HTR-8/SVneo (cell line): Measurements from ENCODE around the gene ANKRD65.
"Not testable (repeated sequence)": the region's sequence is repeated elsewhere in the genome, so short reads cannot be mapped to it uniquely, and the experiment has no call there.

Experiments
- DNase-seq: peaks from one replicate; pipeline ENCODE4 v3.0.0; 2011; ENCODE audit warnings: low spot score, mixed read lengths; ENCODE audit not compliant: insufficient read length
- FAIRE-seq: peaks from 2 replicates; lab custom pipeline; 2011; peaks lifted over from hg19 to GRCh38; lab: Jason Lieb, UNC

The ANKRD65 gene

DNA sequence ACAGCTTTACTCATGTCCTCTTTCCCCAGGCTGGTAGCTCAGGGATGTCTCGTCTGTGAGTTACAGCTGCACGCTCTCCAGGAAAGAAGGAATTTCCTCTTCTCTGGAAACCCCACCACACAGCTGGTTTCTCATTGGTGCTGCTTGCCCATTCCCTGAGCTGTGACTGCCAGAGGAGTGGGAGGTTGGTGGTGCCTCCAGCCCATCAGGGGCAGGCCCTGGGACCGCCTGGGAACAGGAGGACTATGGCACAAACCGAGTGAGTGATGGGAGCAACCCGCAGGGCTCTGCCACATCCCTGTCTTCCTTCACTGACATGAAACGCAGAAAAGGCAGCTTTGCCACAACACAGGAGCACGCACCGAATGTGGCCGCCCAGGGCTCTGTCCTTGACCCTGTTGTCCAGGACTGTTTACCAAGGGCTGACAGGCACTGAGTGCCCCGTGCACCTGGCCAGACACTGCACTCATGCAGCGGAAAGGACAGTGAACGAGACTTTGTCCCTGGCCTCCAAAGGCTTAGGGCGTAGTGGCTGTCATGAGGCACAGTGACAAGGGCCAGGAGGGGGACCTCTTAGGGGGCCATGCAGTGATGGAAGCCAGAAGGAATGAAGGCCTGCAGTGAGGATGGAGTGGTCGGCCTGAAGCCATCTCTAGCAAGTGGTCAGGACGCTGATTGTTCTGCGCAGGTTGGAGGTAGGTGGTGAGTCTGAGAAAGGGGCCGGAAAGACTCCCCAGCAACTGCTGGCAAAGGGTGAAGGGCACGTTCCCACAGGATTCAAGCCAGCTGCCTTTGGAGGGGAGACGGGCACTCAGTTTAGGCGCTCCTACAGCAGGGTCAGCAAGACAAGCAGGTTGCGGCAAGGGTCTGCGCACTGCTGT, 20.3 kb downstream of the ANKRD65 start:
- DNase-seq (no peak), FAIRE-seq (no peak)

DNA sequence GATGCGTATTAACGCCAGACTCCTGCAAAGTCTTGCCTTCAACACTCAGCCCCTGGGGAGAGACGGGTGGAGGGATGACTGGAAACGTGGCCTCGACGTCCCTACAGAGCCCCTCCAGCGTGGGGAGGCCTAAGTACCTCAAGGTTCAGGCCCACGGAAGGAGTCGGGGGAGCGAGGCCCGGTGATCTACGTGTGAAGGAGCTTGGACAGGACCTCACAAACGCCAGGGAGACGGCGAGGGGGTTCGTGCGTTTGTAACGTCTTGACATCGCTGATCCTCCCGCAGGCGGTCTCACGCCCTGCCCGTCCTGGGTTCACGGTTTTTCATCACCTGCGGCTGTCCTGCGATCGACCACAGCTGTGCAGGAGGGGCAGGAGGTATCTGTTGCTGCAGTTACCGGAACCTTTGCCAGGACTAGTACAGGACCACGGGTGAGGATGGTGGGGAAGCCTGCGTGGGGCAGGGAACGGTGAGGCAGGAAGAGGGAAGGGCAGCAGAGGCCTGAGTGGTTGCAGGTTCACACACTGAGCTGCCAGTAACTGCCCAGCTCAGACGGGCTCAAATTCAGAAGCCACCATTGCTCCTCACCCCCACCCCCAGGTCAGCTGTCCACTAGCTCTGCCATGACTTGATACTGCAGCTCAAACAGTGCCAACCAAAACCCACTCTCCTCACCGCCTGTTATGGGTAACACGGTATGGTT, 21.1 kb downstream of the ANKRD65 start:
- no peak for DNase-seq
- no peak for FAIRE-seq

DNA sequence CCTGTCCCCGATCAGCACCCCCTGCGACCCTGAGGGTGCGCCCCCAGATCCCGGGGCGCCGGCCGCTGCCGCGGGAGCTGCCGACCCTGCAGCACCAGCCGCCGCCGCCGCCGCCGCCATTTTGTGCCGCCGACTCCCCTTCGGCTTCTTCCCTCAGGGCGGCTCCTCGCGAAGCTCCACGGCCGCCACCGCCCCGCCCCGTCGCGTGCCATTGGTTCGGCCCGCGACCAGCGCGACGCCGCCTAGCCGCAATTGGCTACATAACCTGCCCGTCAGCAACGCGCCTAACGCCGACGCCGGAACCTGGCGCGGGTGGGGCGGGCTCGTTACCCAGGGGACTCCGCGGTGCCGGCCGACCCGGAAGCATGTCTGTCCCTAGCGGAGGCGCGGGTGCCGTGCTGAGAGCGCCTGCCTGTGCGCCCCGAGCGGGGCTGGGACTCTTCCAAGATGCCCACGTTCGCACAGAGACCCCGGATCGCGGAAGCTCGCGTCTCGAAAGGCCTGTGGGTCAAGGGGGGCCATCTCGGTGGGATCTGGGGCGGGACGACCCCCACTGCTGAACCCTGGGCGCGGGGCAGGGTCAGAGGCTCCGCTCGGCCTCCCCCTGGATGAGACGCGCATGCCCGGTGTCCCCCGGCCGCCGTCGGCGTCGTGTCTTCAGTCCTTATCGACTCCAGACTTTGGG, 21.7 kb downstream of the ANKRD65 start, which contains the start of gene CCNL2:
CCNL2 (minus strand) TSS at position 149 of the 685 bp plus-strand sequence; CDS start at position 120, 29 bp downstream.
- peak; percentile 84 for FAIRE-seq
- DNase-seq: peak; percentile 96

DNA sequence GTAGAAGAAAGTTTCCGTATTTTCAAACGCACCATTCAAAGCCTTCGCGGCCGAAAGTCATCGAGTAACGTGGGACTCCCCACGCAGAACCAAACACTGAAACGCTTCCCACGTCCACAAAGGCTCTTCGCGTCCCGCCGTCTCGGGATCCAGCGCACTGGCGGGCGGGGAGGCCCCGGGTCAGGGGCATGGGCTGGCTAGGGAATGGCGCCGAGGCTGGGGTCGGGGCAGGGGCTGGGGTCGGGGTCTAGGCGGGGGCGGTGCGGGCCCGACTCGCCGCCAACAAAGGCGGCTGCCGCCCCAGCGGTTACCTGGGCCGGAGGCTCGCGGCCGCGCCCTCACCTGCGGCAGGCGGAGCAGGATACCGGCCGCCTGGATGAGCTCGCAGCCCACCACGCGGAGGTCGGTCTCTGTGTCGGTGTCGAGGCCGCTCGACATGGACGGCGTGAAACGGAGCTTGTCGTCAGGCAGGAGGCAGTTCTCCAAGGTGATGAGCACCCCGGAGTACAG, 22.3 kb downstream of the ANKRD65 start:
- no peak for FAIRE-seq
- no peak for DNase-seq

DNA sequence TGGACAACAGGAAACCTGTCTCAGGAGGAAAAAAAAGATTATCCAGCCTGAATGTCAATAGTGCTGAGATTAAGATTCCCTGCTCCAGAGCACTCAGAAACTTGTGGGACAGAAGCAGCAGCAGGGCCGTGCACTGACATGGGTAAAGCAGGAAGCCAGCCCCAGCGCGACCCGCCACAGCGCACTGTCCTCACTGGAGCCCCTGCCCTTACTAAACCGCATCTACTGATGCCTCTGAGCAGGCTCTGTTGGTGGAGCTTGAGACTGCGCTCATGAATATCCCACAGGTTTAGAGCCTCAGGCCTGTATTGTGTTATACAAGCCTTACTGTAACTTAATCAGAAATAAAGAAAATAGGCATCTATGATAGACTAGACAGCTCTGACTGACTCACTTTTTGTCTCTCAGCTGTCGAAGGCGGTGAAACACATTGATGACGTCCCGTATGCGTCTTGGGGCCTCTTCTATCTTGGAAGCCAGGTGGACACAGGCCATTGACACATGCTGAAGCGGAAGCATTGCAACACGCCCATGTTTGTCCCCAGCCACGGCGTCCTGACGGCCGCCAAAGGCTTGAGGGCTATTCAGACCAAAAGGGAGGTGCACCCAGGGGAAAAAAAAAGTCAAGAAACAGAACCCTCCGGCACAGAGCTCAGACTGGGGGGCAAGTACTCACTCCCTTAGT, 23.1 kb downstream of the ANKRD65 start:
- FAIRE-seq (no peak), DNase-seq (no peak)

DNA sequence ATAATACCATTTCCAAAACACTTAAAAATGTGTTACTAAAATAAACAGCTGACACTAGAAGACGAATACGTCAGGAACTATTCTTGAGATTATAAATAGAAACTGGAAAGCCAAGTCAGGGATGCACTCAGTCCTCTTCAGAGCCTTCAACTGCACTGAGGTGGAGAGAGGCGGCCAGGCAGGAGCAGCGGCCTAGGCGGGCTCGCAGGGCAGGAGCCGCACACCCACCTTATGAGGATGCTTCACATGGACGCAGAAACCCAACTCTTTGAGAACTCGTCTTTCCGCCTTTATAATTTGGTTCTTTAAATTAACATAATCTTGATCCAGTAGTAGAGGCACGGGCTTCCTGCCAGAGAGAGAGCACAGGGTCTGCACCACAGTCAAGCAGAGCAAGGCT, 25.9 kb downstream of the ANKRD65 start:
- FAIRE-seq (no peak), DNase-seq (no peak)

DNA sequence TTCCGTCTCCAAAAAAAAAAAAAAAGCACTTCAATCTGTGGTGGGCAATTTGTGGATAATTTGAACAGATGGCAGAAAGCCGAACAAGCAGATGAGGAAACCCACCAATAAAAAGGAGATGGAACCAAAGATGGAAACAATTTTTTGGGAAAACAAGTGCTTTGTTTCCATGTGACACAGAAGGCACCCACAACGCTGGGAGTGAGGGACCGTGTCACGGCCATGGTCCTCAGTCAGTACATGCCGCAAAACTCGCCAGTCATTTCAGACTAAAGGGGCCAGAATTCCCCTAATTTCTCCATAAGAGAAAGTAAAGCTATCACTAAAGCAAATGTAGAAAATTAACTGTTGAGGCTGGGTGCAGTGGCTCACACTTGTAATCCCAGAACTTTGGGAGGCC, 27.0 kb downstream of the ANKRD65 start:
- DNase-seq (no peak), FAIRE-seq (no peak)

DNA sequence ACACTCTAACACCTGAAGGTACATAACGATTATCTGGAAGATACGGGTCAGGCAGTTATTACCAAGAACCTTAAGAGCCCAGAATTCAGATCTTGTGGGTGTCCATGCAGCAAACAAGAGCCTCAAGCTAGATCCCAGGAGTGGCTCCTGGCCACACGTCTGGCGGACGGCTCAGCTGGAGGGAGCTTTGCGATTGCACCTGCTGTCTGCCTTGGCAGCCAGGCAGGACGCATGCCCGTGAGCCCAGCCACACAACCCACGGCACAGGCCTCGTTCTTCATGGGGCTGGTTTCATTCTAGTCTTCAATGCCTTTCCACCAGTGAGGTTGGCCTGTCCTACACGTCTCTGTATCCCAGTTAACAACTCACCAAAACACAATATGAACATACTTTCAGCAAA, 27.6 kb downstream of the ANKRD65 start:
- DNase-seq: no peak
- FAIRE-seq: no peak

DNA sequence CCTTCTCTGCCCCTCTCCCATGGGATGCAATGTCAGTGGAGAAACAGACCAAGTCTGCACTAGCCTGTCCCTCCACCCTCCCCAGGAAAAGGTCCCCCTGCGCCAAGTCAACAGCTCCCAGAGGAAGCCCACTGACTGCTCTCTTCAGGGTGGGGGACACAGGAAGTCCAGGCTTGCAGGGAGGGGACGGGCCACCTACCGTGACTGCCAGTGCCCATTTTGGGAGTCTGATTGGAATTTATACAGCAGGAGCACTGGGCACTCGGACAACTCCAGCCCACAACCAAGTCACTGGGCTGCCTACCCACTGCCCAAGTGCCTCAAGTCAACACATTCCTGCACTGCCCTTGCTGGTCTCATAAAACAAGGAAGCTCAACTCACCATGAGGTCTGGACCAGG, 28.1 kb downstream of the ANKRD65 start:
- FAIRE-seq: no peak
- no peak for DNase-seq

DNA sequence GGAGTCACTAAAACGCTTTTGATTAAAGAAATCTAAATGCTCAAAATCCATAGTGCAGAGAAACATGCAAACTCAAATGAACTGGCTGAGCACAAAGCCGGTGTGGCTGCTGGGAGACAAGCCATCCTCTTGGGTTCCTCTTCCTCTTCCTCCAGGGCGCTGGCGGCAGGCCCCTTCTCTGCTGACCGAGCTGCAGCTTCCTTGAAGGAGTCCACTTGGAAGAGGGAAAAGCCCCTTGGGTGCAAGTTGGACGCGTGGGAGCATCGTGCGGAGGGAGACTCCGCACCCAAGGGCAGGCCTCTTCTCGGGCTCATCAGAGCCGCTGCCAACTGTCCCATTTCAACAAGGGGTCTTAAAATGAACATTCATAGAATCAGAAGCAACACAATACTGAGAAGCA, 29.9 kb downstream of the ANKRD65 start:
- FAIRE-seq (no peak), DNase-seq (no peak)

DNA sequence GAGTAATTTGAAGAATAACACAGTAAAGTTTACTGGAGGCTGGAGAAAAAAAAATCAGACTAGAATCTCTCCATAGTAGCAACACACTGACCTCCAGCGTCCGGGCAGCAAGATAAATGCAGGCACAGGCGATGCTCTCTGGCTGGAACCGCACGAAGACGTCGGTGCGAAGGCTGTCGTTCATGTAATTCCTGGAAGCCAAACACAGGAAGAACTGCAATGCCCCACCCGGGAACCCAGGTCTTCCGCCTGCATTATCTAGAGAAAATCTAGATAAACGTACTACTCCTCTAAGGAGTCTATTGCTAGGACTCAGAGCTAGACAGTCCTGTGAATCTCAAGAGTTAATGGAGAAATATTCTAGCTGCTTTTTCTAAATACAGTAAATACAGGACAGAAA, 30.4 kb downstream of the ANKRD65 start:
- FAIRE-seq (no peak), DNase-seq (no peak)

DNA sequence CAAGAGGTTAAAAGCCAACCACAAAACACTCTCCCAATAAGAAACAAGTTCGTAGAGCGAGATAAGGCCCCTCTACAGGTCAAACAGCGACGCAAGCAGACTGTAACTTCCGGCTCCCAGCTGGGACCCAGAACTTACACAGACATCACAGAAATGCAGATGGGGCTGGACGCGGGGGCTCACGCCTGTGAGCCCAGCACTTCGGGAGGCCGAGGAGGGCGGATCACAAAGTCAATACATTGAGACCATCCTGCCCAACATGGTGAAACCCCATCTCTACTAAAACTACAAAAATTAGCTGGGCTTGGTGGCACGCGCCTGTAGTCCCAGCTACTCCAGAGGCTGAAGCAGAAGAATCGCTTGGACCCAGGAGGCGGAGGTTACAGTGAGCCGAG, 33.0 kb downstream of the ANKRD65 start:
- DNase-seq (no peak), FAIRE-seq (no peak)

DNA sequence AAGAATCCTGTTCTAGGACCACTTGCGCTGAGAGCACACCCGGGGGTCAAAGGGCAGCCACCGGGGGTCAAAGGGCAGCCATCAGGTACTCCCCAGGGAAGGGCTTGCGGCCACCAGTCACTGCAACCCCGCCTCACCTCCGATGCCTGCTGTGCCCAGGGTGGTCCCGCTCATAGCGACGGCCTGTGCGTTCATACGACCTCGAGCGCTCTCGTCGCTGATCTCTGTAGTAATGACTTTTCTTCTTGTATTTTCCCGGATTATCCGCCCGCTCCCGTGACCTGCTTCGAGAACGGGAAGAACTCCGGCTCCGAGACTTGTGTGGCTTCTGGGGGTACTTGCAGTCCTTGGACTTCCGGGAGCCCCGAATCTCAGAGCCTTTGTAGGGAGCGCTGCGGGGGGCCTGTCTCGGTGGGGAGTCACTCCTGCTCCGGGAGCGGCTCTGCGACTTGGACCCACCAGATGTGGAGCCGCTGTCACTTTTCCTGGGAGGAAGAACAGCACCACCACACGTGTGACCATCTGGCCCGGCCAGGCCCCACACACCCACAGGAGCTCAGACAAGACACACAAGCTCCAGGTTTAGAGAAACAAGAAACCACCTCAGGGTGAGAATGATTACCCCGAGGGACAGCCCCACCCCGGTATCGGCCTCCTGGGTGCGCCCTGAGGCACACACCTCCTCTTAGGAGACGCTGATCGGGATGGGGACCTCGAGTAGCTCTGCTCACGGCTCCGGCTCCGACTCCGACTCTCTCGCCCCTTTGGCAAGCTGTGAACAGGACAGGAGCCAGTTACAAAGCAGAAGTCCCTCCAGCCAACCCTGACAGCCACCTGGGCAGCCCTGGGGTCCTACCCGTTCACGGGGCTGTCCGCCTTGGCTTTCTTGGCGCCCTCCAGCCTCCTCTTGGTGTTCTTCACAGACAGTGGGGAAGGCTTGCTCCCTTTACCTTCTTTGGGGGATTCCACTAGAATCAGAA, 33.7 kb downstream of the ANKRD65 start:
- no peak for FAIRE-seq

DNA sequence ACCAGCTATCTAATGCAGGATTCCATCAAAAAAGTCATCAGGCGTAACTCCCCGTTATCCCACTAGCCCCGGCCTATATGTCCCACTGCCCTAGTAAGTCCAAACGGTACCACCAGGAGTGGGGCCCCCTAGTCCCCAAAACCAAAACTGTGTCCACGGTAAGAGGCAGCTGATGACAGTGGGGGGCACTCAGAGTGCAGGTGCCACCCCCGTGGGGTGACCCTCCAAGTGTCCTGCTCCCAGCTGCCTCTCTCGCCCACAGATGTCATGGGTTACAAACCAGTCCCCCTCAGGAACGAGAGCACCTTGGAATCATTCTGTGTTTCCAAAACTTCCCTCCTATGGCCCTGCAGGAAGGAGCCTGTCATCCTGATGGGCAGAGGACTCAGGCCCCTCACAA, 35.1 kb downstream of the ANKRD65 start:
- no peak for DNase-seq
- no peak for FAIRE-seq

More for the DNA sequence above, 33.7 kb downstream of the ANKRD65 start:
- DNase-seq: no peak

DNA sequence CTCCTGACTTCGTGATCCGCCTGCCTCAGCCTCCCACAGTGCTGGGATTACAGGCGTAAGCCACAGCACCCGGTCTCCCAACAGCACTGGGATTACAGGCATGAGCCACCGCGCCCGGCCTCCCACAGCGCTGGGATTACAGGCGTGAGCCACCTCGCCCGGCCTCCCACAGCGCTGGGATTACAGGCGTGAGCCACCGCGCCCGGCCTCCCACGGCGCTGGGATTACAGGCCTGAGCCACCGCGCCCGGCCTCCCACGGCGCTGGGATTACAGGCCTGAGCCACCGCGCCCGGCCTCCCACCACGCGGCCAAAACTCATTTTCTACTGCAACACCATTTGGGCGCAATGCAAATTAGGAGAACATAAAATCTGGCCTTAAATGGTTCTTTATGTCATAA, 35.7 kb downstream of the ANKRD65 start:
- DNase-seq, FAIRE-seq: not testable (repeated sequence)

DNA sequence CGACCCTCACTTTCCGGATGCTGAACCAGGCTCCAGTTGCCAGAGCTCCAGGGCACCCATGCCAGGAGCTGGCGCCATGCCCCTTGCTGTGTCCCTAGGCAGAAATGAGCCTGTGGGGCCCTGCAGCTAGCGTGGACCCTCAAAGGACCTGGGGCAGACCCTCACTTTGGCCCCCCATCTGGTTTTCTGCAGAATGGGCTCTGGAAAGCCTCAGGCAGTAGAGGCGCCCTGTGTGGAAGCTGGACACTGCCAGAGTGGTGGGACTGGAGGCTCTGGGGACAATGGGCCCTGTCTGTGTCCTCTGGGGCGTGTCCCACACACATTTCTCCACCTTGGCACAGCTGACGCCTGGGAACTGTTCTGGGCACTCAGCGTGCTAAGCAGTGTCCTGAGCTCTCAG, 39.8 kb downstream of the ANKRD65 start:
- FAIRE-seq (no peak), DNase-seq (no peak)

DNA sequence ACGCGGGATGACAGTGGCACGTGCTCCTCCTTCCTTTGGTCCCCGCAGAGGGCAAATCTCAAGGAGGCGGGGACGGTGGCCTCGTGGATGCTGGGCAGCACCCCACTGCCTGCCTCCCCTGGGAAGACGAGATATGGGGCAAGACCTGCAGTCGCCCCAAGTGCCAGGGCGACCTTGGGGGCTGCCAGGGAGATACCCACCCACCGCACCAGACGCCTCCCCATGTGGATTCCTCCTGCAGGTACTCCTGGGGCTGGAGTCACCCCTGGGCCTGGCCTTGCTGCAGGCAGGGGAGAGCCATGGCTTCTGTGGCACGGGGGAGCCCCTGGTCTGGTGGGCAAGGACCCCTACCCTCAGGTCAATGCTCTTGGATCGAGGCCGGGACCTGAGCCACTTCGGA, 40.2 kb downstream of the ANKRD65 start:
- FAIRE-seq (no peak), DNase-seq (no peak)

DNA sequence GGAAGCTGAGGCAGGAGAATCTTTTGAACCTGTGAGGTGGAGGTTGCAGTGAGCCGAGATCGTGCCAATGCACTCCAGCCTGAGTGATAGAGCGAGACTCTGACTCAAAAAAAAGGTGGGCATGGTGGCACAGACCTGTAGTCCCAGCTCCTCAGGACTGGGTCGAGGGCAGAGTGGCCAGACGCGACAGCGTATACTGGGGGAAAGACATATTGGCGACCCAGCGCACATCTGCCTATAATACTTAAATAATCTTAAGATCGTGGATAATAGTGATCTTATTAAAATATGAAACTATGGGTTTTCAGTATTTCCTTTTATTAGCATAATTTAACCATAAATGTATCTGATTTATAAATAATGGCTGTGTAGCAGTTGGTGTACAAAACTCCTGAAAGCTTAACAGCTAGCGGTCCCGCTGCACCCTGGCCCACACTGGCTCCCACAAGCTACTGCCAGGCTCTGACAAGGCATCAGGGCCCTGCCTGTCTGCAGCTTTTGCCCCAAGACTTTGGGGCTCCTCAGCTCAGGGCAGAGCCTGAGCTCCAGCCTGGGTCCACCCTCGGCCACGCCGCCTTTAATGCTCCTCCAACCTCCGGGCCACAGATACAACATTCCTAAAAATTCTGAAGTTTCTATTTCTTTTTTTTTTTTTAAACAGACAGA, 43.4 kb downstream of the ANKRD65 start:
- DNase-seq (no peak), FAIRE-seq (no peak)
